Neural cell (in vitro differentiated cells): ENCODE results near the gene BCAP31.

Source experiments
- CTCF ChIP-seq: fragments of 450-650 bp; IDR thresholded peaks from 2 replicates; pipeline ENCODE4 v1.5.1; 2014; ENCODE audit warnings: antibody characterized with exemption, mild to moderate bottlenecking, moderate library complexity; ENCODE audit not compliant: poor library complexity, severe bottlenecking
- EZH2 ChIP-seq: fragments of 200-600, 300-800 bp; shearing (Covaris generic), sonication (generic); IDR thresholded peaks from 2 replicates; pipeline ENCODE4 v1.6.1; 2014; ENCODE audit warnings: antibody characterized with exemption, low read length, borderline replicate concordance, mild to moderate bottlenecking; ENCODE audit not compliant: insufficient read depth, poor library complexity, severe bottlenecking
- MXI1 ChIP-seq: fragments of 450-650 bp; conservative IDR thresholded peaks from 2 replicates; pipeline ENCODE4 v1.6.1; 2014; ENCODE audit warnings: antibody characterized with exemption, mild to moderate bottlenecking; ENCODE audit not compliant: poor library complexity, severe bottlenecking
- POLR2AphosphoS5 ChIP-seq: IDR thresholded peaks from 2 replicates; pipeline ENCODE4 v1.6.1; 2012
- SMC3 ChIP-seq: fragments of 450-650 bp; conservative IDR thresholded peaks from 2 replicates; pipeline ENCODE4 v1.6.1; 2014; ENCODE audit warnings: antibody characterized with exemption, mild to moderate bottlenecking, moderate library complexity; ENCODE audit not compliant: poor library complexity
- TAF1 ChIP-seq: IDR thresholded peaks from 2 replicates; pipeline ENCODE4 v1.6.1; 2012; ENCODE audit warnings: low read depth

GRCh38 chrX:153693216-153694086, 30.7 kb downstream of the BCAP31 start:
- TF ChIP-seq MXI1 (no peak), CTCF (no peak), POLR2AphosphoS5 (no peak), EZH2 (no peak), SMC3 (no peak), TAF1 (no peak)
